ENCODE measurements around the gene FAM168B.
"Not testable (repeated sequence)": the region's sequence is repeated elsewhere in the genome, so short reads cannot be mapped to it uniquely, and the experiment has no call there.

Gene FAM168B

GRCh38 chr2:131093006-131093695 lies at the start of gene FAM168B:
TSS of gene FAM168B (minus strand) at chr2:131093460. CDS start at chr2:131082646, 10,814 bp downstream.
- DNase-seq: peak; percentile 89
- in situ Hi-C loops (cut with MboI; ENCODE audit: low pct_unique_long_range_greater_than_20kb, low sequenced_read_pairs): no loop called here

- no peak for DNase-seq
- in situ Hi-C loops (cut with MboI; ENCODE audit: low pct_unique_long_range_greater_than_20kb, low sequenced_read_pairs): loop anchor here (25.0 kb wide), 1 partner anchor 344 kb away; the partner anchor contains the start of genes MZT2A and TUBA3D
Observed at GRCh38 chr2:131142849-131143248, 49.6 kb upstream of the FAM168B start.

- in situ Hi-C loops (cut with MboI; ENCODE audit: low pct_unique_long_range_greater_than_20kb, low sequenced_read_pairs): loop anchor here (25.0 kb wide), 1 partner anchor 347 kb away; the partner anchor contains the start of genes MZT2A and TUBA3D
Observed at GRCh38 chr2:131140581-131140980, 47.3 kb upstream of the FAM168B start.

GRCh38 chr2:131132729-131133128 lies 39.5 kb upstream of the FAM168B start:
- in situ Hi-C loops (cut with MboI; ENCODE audit: low pct_unique_long_range_greater_than_20kb, low sequenced_read_pairs): loop anchor here (25.0 kb wide), 1 partner anchor 355 kb away; the partner anchor contains the start of genes MZT2A and TUBA3D
- DNase-seq: no peak

More at GRCh38 chr2:131140581-131140980, 47.3 kb upstream of the FAM168B start:
- no peak for DNase-seq

DNA sequence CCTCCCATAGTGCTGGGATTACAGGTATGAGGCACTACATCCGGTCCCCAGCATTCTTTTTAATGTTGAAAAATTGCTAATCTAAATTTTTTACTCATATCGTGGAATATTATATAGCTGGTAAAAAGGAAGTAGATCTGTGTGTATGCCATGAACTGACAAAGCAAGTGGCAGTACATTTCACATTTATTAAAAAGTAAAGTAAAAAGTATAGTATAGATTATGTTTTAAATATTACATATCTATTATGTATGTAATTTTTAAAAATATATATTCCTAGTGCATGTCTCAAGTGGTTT lies 37.0 kb upstream of the FAM168B start:
- in situ Hi-C loops (cut with MboI; ENCODE audit: low pct_unique_long_range_greater_than_20kb, low sequenced_read_pairs): loop anchor here (25.0 kb wide), 1 partner anchor 357 kb away; the partner anchor contains the start of genes MZT2A and TUBA3D
- no peak for DNase-seq

DNA sequence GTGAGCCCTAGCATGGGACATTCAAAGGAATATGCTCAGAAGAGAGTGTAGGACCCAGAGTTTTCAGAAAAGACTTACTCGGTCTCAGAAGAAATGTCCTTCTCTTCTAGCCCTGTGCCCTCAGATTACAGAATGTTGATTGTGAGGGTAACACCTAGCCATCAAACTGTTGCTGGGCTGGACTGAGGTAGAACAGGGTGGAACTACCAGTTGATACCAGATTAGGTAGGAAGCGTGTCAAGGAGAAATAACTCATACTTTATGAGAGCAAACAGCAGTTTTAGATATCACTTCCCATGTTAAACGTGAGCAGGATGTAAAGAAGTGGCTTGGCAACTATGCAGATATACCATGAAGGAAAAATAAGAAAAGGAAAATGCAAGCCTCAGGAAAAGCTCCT lies 34.7 kb upstream of the FAM168B start:
- DNase-seq: no peak
- in situ Hi-C loops (cut with MboI; ENCODE audit: low pct_unique_long_range_greater_than_20kb, low sequenced_read_pairs): loop anchor here (25.0 kb wide), 1 partner anchor 359 kb away; the partner anchor contains the start of genes MZT2A and TUBA3D

- in situ Hi-C loops (cut with MboI; ENCODE audit: low pct_unique_long_range_greater_than_20kb, low sequenced_read_pairs): loop anchor here (25.0 kb wide), 1 partner anchor 360 kb away; the partner anchor contains the start of genes MZT2A and TUBA3D
Observed at GRCh38 chr2:131127076-131127475, 33.8 kb upstream of the FAM168B start.

GRCh38 chr2:131126436-131126835 lies 33.2 kb upstream of the FAM168B start:
- DNase-seq: no peak
- in situ Hi-C loops (cut with MboI; ENCODE audit: low pct_unique_long_range_greater_than_20kb, low sequenced_read_pairs): loop anchor here (25.0 kb wide), 1 partner anchor 361 kb away; the partner anchor contains the start of genes MZT2A and TUBA3D

More at GRCh38 chr2:131127076-131127475, 33.8 kb upstream of the FAM168B start:
- no peak for DNase-seq

- no peak for DNase-seq
- in situ Hi-C loops (cut with MboI; ENCODE audit: low pct_unique_long_range_greater_than_20kb, low sequenced_read_pairs): loop anchor here (25.0 kb wide), 1 partner anchor 362 kb away; the partner anchor contains the start of genes MZT2A and TUBA3D
Observed at GRCh38 chr2:131125195-131125757, 32.0 kb upstream of the FAM168B start.

- in situ Hi-C loops (cut with MboI; ENCODE audit: low pct_unique_long_range_greater_than_20kb, low sequenced_read_pairs): no loop called here
Observed at GRCh38 chr2:131123192-131123591, 29.9 kb upstream of the FAM168B start.

GRCh38 chr2:131122496-131122895 lies 29.2 kb upstream of the FAM168B start:
- no peak for DNase-seq
- in situ Hi-C loops (cut with MboI; ENCODE audit: low pct_unique_long_range_greater_than_20kb, low sequenced_read_pairs): no loop called here

More at GRCh38 chr2:131123192-131123591, 29.9 kb upstream of the FAM168B start:
- no peak for DNase-seq

GRCh38 chr2:131121464-131121863 lies 28.2 kb upstream of the FAM168B start:
- DNase-seq: no peak
- in situ Hi-C loops (cut with MboI; ENCODE audit: low pct_unique_long_range_greater_than_20kb, low sequenced_read_pairs): no loop called here

DNA sequence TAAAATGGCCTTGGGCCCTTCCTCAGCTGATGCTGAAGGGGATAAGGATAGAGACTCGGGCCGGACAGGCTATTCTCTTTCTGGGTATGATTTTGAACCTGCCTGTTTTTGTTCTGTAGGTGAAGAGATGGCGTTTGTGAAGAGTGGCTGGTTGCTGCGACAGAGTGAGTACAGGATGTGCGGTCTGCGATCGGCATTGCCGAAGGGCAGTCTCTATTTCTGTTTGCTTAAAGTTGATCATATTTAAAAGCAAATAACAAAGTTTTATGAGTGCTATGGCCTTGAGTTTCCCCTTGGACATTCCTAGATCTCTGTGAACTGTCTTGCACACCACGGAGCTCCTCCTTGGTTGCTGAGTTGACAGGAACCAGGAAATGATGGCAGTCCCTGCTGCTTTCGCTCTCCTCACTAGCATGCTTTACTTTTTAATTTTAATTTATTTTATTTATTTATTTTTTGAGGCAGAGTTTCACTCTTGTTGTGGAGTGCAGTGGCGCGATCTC lies 27.6 kb upstream of the FAM168B start:
- in situ Hi-C loops (cut with MboI; ENCODE audit: low pct_unique_long_range_greater_than_20kb, low sequenced_read_pairs): no loop called here

GRCh38 chr2:131115752-131116151 lies 22.5 kb upstream of the FAM168B start:
- in situ Hi-C loops (cut with MboI; ENCODE audit: low pct_unique_long_range_greater_than_20kb, low sequenced_read_pairs): no loop called here
- DNase-seq: no peak

More for the DNA sequence above, 27.6 kb upstream of the FAM168B start:
- DNase-seq: no peak

DNA sequence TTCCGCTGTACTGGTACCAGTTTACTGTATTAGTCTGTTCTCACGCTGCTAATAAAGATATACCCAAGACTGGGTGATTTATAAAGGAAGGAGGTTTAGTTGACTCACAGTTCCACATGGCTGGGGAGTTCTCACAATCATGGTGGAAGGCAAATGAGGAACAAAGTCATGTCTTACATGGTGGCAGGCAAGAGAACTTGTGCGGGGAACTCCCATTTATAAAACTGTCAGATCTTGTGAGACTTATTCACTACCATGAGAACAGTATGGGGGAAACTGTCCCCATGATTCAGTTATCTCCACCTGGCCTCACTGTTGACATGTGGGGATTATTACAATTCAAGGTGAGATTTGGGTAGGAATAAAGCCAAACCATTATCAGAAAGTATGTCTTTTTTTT lies 21.7 kb upstream of the FAM168B start:
- DNase-seq: peak; percentile 28
- in situ Hi-C loops (cut with MboI; ENCODE audit: low pct_unique_long_range_greater_than_20kb, low sequenced_read_pairs): not testable (repeated sequence)

DNA sequence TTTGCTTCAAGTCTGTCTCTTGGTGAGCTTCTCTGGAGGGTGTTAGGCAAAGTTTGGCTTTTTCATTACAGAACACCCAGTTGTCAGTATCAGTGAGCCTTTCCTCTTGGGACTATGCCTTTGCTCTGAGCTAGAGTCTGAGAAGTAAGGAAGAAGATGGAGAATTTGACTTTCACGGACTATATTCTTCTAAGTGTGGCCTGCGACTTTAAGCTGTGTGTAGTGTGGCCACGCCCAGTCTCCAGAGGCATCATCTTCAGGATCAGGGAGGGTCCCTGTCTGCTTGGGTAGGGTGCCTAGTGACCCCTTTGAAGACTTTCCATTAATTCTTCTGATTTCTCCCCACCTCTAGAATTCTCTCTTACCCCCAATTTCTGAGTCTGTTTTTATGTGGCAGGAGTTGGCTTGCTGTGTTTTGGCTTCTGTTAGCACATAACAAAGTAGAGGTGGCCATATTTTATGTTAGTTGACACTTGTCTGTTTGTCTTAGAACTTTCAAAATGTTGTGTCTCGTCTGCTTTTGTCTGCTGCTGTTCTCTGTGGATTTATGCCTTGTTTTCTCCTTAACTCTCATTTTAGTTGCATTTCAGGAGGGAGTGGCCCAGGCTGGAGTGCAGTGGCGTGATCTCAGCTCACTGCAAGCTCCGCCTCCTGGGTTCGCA lies 20.4 kb upstream of the FAM168B start:
- in situ Hi-C loops (cut with MboI; ENCODE audit: low pct_unique_long_range_greater_than_20kb, low sequenced_read_pairs): no loop called here

GRCh38 chr2:131112529-131112928 lies 19.3 kb upstream of the FAM168B start:
- DNase-seq: peak; percentile 15
- in situ Hi-C loops (cut with MboI; ENCODE audit: low pct_unique_long_range_greater_than_20kb, low sequenced_read_pairs): no loop called here

More for the DNA sequence above, 20.4 kb upstream of the FAM168B start:
- no peak for DNase-seq

- peak; percentile 65 for DNase-seq
- in situ Hi-C loops (cut with MboI; ENCODE audit: low pct_unique_long_range_greater_than_20kb, low sequenced_read_pairs): no loop called here
Observed at GRCh38 chr2:131105950-131106801, 12.9 kb upstream of the FAM168B start.
